ENCODE results near the gene CKAP2.
"Not testable (repeated sequence)": the region's sequence is repeated elsewhere in the genome, so short reads cannot be mapped to it uniquely, and the experiment has no call there.

CKAP2 gene

GRCh38 chr13:52450012-52450792, 5.1 kb upstream of the CKAP2 start, which contains the start of gene VPS36:
Gene VPS36 (minus strand): TSS chr13:52450634. CDS start chr13:52450594, 40 bp downstream.
- peak within 1 kb of the TSS; percentile 90 for H3K27ac ChIP-seq
- DNase-seq (ENCODE audit: low read depth, low spot score), result no peak

GRCh38 chr13:52450793-52451116, 4.5 kb upstream of the CKAP2 start:
- H3K27ac ChIP-seq, result peak overlapping the region; percentile 90
- DNase-seq (ENCODE audit: low read depth, low spot score), result no peak

DNA sequence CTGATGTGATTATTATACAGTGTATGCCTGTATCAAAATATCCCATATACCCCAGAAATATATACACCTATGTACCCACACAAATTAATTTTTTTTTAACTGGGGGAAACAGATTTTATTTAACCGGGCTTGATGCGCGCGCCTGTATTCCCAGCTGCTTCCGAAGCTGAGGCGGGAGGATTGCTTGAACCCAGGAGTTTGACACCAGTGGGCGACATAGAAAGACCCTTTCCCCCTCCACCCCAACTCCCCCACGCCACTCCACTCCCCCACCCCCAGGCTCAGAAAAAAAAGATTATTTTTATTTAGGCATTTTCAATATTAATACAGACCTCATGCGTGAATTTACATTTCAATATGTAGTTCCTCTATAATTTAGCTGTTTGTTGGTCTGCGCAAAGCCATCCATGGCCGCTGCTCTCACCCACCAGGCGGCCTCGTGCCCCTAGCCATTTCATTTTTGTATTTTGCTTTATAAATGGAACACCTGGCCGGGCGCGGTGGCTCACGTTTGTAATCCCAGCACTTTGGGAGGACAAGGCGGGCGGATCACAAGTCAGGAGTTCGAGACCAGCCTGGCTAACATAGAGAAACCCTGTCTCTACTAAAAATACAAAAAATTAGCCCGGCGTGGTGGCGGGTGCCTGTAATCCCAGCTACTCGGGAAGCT, 4.0 kb upstream of the CKAP2 start:
- DNase-seq (ENCODE audit: low read depth, low spot score), result no peak
- H3K27ac ChIP-seq, result no peak overlapping the region

DNA sequence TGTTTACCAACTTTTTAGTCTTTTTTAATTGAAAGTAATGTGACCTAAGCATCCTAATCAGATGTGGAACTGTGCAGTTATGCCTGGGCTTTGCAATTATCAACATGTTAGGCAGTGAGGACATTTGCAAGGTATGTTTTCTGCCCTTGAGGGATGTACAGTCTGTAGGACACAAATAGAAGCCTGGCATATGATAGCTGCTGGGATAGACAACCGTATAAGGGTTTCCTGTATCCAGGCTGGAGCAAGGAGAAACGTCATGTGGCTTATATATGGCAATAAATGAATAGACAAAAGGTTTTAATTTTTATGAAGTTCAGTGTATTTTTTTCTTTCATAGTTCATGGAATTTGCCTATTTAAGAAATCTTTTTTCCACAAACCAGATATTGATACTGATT, 2.8 kb upstream of the CKAP2 start:
- H3K27ac ChIP-seq, result peak overlapping the region; percentile 88
- DNase-seq (ENCODE audit: low read depth, low spot score), result no peak

DNA sequence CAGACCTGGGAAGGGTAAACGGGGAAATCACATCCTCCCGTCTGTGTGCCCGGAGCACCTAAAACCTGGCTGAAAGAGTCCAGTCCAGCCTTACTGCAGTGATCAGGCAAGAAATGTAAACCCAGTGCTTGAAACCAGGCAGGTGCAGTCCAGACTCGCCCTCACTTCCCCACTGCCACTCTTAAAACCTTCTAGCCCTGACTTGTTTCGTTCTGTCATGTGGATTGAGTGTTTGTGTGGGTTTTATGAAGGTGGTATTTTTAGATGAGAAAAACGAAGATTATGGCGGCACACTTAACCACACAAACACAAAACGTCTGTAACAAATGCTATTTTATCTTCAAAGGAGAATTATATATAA, 839 bp upstream of the CKAP2 start:
- H3K27ac ChIP-seq, result peak overlapping the region; percentile 88

DNA sequence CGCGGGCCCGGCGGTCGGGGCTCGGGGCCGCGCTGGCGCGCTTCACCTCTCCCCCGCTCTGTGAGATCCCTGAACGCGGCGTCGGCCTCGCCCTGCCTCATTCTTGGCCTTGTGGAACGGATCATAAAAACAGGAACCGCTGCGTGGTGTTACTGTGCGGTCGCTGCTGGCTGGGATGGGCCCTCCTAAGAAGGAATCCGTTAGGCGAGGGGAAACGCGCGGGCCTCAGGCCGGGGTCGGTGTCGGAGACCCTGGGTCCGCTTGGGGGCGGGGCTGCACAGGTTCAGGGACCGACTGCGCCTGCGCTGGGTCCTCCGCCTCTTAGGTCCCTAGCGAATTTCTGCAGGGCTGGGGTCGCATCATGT, 381 bp downstream of the CKAP2 start:
- peak overlapping the region; percentile 88 for H3K27ac ChIP-seq
- no peak for DNase-seq (ENCODE audit: low read depth, low spot score)

More for the DNA sequence above, 839 bp upstream of the CKAP2 start:
- peak; percentile 73 for DNase-seq (ENCODE audit: low read depth, low spot score)

DNA sequence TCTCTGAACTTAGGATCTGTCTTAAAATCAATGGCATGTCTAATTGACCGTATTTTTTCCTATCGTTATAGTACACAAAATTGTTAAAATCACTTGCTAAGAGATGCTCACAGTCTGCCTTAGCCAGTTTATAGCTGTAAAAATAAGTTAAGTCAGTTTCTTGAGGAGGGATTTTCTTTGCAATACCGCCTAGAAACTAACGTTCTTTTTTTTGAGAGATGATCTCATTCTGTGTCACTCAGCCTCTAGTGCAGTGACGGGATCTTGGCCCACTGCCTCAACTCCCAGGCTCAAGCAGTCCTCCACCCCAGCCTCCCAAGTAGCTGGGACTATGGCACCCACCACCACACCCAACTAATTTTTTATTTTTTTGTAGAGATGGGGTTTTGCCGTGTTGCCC, 4.4 kb downstream of the CKAP2 start:
- H3K27ac ChIP-seq, result peak overlapping the region; percentile 36
- no peak for DNase-seq (ENCODE audit: low read depth, low spot score)

DNA sequence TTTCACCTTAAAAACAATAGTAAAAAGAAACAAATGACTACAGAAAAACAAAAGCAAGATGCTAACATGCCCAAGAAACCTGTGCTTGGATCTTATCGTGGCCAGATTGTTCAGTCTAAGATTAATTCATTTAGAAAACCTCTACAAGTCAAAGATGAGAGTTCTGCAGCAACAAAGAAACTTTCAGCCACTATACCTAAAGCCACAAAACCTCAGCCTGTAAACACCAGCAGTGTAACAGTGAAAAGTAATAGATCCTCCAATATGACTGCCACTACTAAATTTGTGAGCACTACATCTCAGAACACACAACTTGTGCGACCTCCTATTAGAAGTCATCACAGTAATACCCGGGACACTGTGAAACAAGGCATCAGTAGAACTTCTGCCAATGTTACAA, 6.0 kb downstream of the CKAP2 start:
- no peak overlapping the region for H3K27ac ChIP-seq
- DNase-seq (ENCODE audit: low read depth, low spot score), result no peak

DNA sequence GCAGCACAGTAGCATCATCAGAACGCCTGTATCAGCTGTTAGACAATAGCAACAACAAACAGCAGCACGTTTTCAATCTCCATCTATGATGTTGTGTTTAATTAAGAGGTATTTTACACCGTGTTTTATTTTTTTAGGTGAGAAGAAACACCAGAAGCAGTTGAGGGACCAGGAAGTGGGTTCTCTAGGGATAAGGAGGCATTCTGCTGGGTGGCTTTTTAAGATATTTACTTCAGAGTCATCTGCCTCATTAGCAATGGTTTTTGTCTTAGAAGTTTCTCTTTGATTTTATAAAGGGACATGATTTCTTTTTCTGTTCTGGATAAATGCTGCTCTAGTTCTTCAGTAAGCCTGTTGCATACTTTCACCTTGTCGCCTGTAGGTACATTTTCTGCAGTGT, 8.2 kb downstream of the CKAP2 start:
- no peak overlapping the region for H3K27ac ChIP-seq
- DNase-seq (ENCODE audit: low read depth, low spot score), result no peak

- DNase-seq (ENCODE audit: low read depth, low spot score); H3K27ac ChIP-seq: not testable (repeated sequence)
Observed at GRCh38 chr13:52468487-52468886, 13.2 kb downstream of the CKAP2 start.

GRCh38 chr13:52480677-52481428, 25.6 kb downstream of the CKAP2 start:
- DNase-seq (ENCODE audit: low read depth, low spot score), result not testable (repeated sequence)
- peak overlapping the region; percentile 62 for H3K27ac ChIP-seq

GRCh38 chr13:52487078-52487477, 31.8 kb downstream of the CKAP2 start:
- H3K27ac ChIP-seq; DNase-seq (ENCODE audit: low read depth, low spot score): not testable (repeated sequence)

DNA sequence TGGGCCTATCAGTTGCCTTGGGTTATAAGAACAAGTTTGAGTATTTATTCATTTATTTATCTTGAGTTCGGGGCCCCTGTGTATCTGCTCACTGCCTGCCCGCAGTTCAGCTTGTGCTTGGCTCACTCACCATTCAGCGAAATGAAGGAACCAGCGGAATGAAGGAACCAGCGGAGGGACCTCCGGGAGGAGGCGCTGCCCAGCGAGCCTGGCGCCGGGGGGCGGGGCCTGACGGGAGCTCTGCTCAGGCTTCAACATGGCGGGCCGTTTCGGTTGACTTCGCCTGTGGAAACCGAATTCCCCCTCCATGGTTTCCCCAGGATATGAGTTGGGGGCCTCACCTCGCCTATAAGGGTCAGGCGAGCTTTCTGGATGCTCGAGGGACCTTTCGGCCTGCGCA, 33.5 kb downstream of the CKAP2 start:
- DNase-seq (ENCODE audit: low read depth, low spot score); H3K27ac ChIP-seq: not testable (repeated sequence)

DNA sequence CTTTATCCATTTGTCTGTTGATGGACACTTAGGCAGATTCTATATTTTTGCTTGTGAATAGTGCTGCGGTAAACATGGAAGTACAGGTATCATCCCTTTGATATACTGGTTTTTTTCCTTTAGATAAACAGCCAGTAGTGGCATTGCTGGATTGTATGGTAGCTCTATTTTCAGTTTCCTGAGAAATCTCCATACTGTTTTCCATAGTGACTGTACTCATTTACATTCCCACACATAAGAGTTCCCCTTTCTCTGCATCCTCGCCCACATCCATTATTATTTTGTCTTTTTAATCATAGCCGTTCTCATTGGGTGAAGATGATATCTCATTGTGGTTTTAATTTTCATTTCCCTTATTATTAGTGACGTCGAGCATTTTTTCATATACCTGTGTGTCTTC, 35.7 kb downstream of the CKAP2 start:
- not testable (repeated sequence) for H3K27ac ChIP-seq; DNase-seq (ENCODE audit: low read depth, low spot score)

DNA sequence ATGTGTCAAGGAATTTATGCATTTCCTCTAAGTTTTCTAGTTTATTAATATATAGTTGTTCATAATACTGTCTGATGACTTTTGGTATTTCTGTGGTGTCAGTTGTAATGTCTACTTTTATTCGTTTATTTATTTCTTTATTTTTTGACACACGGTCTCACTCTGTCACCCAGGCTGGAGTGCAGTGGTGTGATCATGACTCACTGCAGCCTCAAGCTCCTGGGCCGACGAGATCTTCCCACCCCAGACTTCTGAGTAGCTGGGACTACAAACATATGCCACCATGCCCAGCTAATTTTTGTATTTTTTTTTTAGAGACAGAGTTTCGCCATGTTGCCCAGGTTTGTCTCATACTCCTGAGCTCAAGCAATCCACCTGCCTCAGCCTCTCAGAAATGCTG, 39.0 kb downstream of the CKAP2 start:
- not testable (repeated sequence) for H3K27ac ChIP-seq; DNase-seq (ENCODE audit: low read depth, low spot score)

GRCh38 chr13:52497979-52498378, 42.7 kb downstream of the CKAP2 start:
- not testable (repeated sequence) for DNase-seq (ENCODE audit: low read depth, low spot score); H3K27ac ChIP-seq

GRCh38 chr13:52502277-52502676, 47.0 kb downstream of the CKAP2 start:
- H3K27ac ChIP-seq; DNase-seq (ENCODE audit: low read depth, low spot score): not testable (repeated sequence)

DNA sequence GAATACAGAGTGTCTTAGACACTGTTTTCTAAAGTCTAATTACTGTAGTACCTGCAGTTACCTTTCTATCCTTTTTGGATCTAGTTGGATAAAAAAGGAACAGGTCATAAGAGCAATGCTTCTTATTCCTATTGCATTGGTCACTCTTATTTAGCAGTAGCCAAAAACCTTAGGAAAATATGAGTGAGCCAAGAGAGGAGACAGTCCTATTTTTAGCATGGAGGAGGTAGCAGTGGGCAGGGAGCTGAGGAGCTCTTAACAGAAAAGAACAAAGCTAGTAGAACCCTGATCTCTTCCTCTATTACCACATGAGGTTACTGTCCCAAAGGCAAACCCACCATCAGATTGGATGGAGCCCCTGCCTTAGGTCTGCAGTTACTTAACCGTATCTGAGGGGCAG, 50.6 kb downstream of the CKAP2 start:
- not testable (repeated sequence) for H3K27ac ChIP-seq; DNase-seq (ENCODE audit: low read depth, low spot score)

- not testable (repeated sequence) for DNase-seq (ENCODE audit: low read depth, low spot score); H3K27ac ChIP-seq
Observed at GRCh38 chr13:52509532-52509931, 54.3 kb downstream of the CKAP2 start.

DNA sequence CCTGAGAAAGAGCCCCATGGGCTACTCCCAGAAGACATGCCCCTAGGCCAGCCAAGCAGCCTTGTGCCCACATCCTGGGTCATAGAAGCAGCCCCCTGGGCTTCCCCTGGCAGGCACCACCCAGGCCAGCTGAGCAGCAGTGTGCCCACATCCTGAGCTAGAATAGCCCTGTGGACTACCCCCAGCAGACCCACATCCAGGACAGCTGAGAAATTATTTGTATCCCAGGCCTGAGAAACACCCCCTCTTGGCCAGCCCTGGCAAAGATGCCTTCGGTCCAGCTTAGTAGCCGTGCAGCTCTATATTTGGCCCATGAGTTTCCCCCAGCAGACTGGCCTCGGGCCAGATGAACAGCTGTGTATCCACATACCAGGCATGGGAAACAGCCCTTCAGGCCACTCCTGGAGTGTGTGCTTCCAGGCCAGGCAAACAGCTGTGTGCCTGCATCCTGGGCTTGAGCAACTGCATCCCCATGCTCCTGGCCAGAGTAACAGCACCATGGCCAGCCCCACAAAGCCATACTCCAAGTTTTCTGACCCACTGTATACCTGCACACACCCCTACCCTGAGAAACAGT, 55.0 kb downstream of the CKAP2 start:
- DNase-seq (ENCODE audit: low read depth, low spot score); H3K27ac ChIP-seq: not testable (repeated sequence)

GRCh38 chr13:52511598-52511997, 56.3 kb downstream of the CKAP2 start:
- DNase-seq (ENCODE audit: low read depth, low spot score); H3K27ac ChIP-seq: not testable (repeated sequence)

Data from epithelial cell of prostate (primary cell).